Measurements from ENCODE around the gene COPE.

The COPE gene

DNA sequence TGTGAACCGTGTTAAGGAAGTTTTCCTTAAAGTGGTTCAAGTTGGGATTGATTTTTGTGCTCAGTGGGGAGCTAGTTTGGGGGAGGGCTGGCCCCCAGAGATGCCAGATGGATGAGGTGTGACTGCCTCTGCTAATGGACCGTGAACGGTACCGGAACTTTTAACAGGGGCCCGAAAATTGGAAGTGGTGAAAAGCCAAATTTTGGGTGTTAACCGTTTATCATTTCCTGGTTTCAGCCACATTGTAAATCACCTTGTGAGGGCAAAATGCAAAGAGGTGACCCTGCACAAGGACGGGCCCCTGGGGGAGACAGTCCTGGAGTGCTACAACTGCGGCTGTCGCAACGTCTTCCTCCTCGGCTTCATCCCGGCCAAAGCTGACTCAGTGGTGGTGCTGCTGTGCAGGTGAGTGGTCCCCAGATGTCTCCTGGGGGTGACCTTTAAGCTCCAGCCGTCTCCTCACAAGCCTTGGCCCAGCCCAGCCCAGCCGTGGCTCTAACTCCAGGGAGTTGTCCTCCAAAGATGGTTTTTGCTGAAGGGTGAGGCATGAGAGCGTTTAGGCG, 69.3 kb downstream of the COPE start:
- DNase-seq, result no peak

Data from NCI-H2029 (cell line).